H1 (cell line): ENCODE results near the gene ARSA. TPM values are rescaled to one million over a fixed set of nuclear protein-coding genes. Genes with fewer than 3 reads are reported as not detected.

ENCODE experiments used
- CTCF ChIA-PET: fragments of 300-600 bp; sonication (Branson Sonifier 250); formaldehyde crosslinking; loops from one replicate; lab custom pipeline; 2021; ENCODE audit not compliant: partially characterized antibody; lab: Charles Lee
- POLR2A ChIA-PET: fragments of 300-600 bp; sonication (Branson Sonifier 250); formaldehyde crosslinking; loops from one replicate; lab custom pipeline; 2021; ENCODE audit warnings: inconsistent platforms; ENCODE audit not compliant: partially characterized antibody; lab: Charles Lee
- DNase-seq, 2 experiments: peaks; one replicate each; pipeline versions ENCODE4 v3.0.0 to v3.0.0-alpha.2; 2010 to 2022; ENCODE audit warnings: low spot score in 2 of 2, low read depth in 1 of 2, mixed read lengths in 1 of 2
- FAIRE-seq: peaks from 2 replicates; lab custom pipeline; 2011; peaks lifted over from hg19 to GRCh38; lab: Jason Lieb, UNC
- H2AFZ ChIP-seq: 2 replicates; pipeline ENCODE4 v1.8.1; 2012; ENCODE audit warnings: low read length, inconsistent platforms
- H2AK5ac ChIP-seq: 2 replicates; pipeline ENCODE4 v1.6.1; 2013; ENCODE audit warnings: low read depth, low read length
- H2BK120ac ChIP-seq: replicated peaks from 2 replicates; pipeline ENCODE3; 2013; ENCODE audit warnings: low read depth, low read length, inconsistent platforms
- H2BK12ac ChIP-seq: 2 replicates; pipeline ENCODE4 v1.6.1; 2013; ENCODE audit warnings: low read depth, low read length
- H2BK15ac ChIP-seq: 2 replicates; pipeline ENCODE4 v1.6.1; 2013; ENCODE audit warnings: low read length
- H2BK20ac ChIP-seq: 2 replicates; pipeline ENCODE4 v1.6.1; 2013; ENCODE audit warnings: low read length
- H2BK5ac ChIP-seq: 2 replicates; pipeline ENCODE4 v1.6.1; 2013; ENCODE audit warnings: low read depth, low read length
- H3K14ac ChIP-seq: 2 replicates; pipeline ENCODE4 v1.6.1; 2013; ENCODE audit warnings: inconsistent platforms; ENCODE audit not compliant: insufficient read length
- H3K18ac ChIP-seq: 2 replicates; pipeline ENCODE4 v1.6.1; 2013; ENCODE audit warnings: low read length; ENCODE audit errors: extremely low read depth
- H3K23ac ChIP-seq: 2 replicates; pipeline ENCODE4 v1.6.1; 2013; ENCODE audit warnings: inconsistent platforms; ENCODE audit not compliant: insufficient read length
- H3K23me2 ChIP-seq: 2 replicates; pipeline ENCODE4 v1.6.1; 2013; ENCODE audit warnings: low read depth, low read length
- H3K27ac ChIP-seq: 2 replicates; pipeline ENCODE4 v1.6.1; 2011; ENCODE audit warnings: low read depth, low read length, inconsistent platforms
- H3K27me3 ChIP-seq, 4 experiments: replicated peaks in 1 of 4; 1 replicate in 1 of 4; 2 replicates in 3 of 4; pipeline versions ENCODE4 v1.6.1 to v1.8.1; 2011 to 2013; ENCODE audit warnings: low read length in 3 of 4, mild to moderate bottlenecking in 3 of 4, inconsistent platforms in 2 of 4, mixed read lengths in 2 of 4, moderate library complexity in 1 of 4; ENCODE audit not compliant: control insufficient read depth in 3 of 4, insufficient read depth in 3 of 4; ENCODE audit errors: extremely low read depth in 1 of 4
- H3K36me3 ChIP-seq, 4 experiments: 2 replicates each; pipeline versions ENCODE4 v1.6.1 to v1.8.1; 2011 to 2013; ENCODE audit warnings: mild to moderate bottlenecking in 4 of 4, low read length in 3 of 4, moderate library complexity in 2 of 4, control low read depth in 1 of 4, inconsistent platforms in 1 of 4; ENCODE audit not compliant: insufficient read depth in 4 of 4, control insufficient read depth in 2 of 4
- H3K4ac ChIP-seq: replicated peaks from 2 replicates; pipeline ENCODE3; 2013; ENCODE audit warnings: low read length, low read depth, mixed read lengths, inconsistent platforms; ENCODE audit not compliant: insufficient read length
- H3K4me1 ChIP-seq, 4 experiments: replicated peaks in 1 of 4; 1 replicate in 1 of 4; 2 replicates in 3 of 4; pipeline versions ENCODE4 v1.6.1 to v1.8.1; 2011 to 2013; ENCODE audit warnings: low read length in 3 of 4, inconsistent platforms in 2 of 4, mixed read lengths in 1 of 4; ENCODE audit not compliant: insufficient read depth in 4 of 4, control insufficient read depth in 3 of 4
- H3K4me2 ChIP-seq, 2 experiments: 2 replicates each; pipeline versions ENCODE4 v1.6.1 to v1.8.1; 2011 to 2013; ENCODE audit warnings: low read depth in 2 of 2, low read length in 2 of 2, control low read depth in 1 of 2, inconsistent platforms in 1 of 2, mild to moderate bottlenecking in 1 of 2; ENCODE audit not compliant: insufficient read depth in 1 of 2
- H3K4me3 ChIP-seq, 4 experiments: fragments of 200-600, 300-600 bp in 1 of 4; sonication (generic), shearing (Covaris generic), sonication (Bioruptor Twin) in 1 of 4; 2 replicates each; pipeline versions ENCODE4 v1.5.1 to v1.8.1; 2011 to 2016; ENCODE audit warnings: low read length in 4 of 4, low read depth in 3 of 4, control low read depth in 2 of 4, inconsistent platforms in 2 of 4, mild to moderate bottlenecking in 2 of 4, mixed read lengths in 1 of 4, moderate library complexity in 1 of 4; ENCODE audit not compliant: insufficient read depth in 2 of 4; ENCODE audit errors: extremely low read depth in 1 of 4
- H3K56ac ChIP-seq: replicated peaks from 2 replicates; pipeline ENCODE3; 2013; ENCODE audit warnings: low read depth, mild to moderate bottlenecking, mixed read lengths, low read length, inconsistent platforms; ENCODE audit not compliant: insufficient read length
- H3K79me1 ChIP-seq: 2 replicates; pipeline ENCODE4 v1.6.1; 2013; ENCODE audit warnings: low read depth, low read length, control low read depth
- H3K79me2 ChIP-seq, 2 experiments: 2 replicates each; pipeline versions ENCODE4 v1.6.1 to v1.8.1; 2012 to 2013; ENCODE audit warnings: low read length in 2 of 2, mild to moderate bottlenecking in 2 of 2, inconsistent platforms in 1 of 2; ENCODE audit not compliant: insufficient read depth in 2 of 2, control insufficient read depth in 1 of 2
- H3K9ac ChIP-seq, 4 experiments: replicated peaks in 1 of 4; 1 replicate in 1 of 4; 2 replicates in 3 of 4; pipeline versions ENCODE4 v1.6.1 to v1.8.1; 2011 to 2013; ENCODE audit warnings: low read depth in 3 of 4, low read length in 3 of 4, control low read depth in 2 of 4, mild to moderate bottlenecking in 2 of 4, moderate library complexity in 2 of 4, inconsistent platforms in 1 of 4; ENCODE audit errors: extremely low read depth in 1 of 4
- H3K9me3 ChIP-seq, 2 experiments: 2 replicates each; pipeline versions ENCODE4 v1.6.1 to v1.8.1; 2012 to 2013; ENCODE audit warnings: mild to moderate bottlenecking in 2 of 2, moderate library complexity in 2 of 2, control low read depth in 1 of 2, inconsistent platforms in 1 of 2, low read depth in 1 of 2, low read length in 1 of 2, mixed read lengths in 1 of 2; ENCODE audit not compliant: insufficient read depth in 2 of 2
- H4K20me1 ChIP-seq, 2 experiments: replicated peaks in 1 of 2; 2 replicates each; pipeline versions ENCODE3 to v1.8.1; 2011 to 2013; ENCODE audit warnings: inconsistent platforms in 2 of 2, low read length in 2 of 2, mild to moderate bottlenecking in 1 of 2; ENCODE audit not compliant: insufficient read depth in 2 of 2, control insufficient read depth in 1 of 2
- H4K5ac ChIP-seq: 2 replicates; pipeline ENCODE4 v1.6.1; 2013; ENCODE audit warnings: low read length, low read depth, mixed read lengths, inconsistent platforms; ENCODE audit not compliant: insufficient read length
- H4K8ac ChIP-seq: 2 replicates; pipeline ENCODE4 v1.8.0; 2013; ENCODE audit warnings: mild to moderate bottlenecking, moderate library complexity, low read length, inconsistent platforms; ENCODE audit not compliant: insufficient read depth; ENCODE audit errors: extremely low read depth
- H4K91ac ChIP-seq: replicated peaks from 2 replicates; pipeline ENCODE3; 2013; ENCODE audit warnings: low read length, mixed read lengths, inconsistent platforms; ENCODE audit not compliant: insufficient read length
- SIN3A ChIP-seq, 2 experiments: IDR thresholded peaks in 1 of 2; conservative IDR thresholded peaks in 1 of 2; 2 replicates each; pipeline ENCODE4 v1.6.1; 2011 to 2012; ENCODE audit warnings: low read length in 2 of 2, improper control_type of control experiment in 1 of 2, low read depth in 1 of 2, mild to moderate bottlenecking in 1 of 2
- SUZ12 ChIP-seq: fragments of 200-600 bp; sonication (generic); IDR thresholded peaks from 2 replicates; pipeline ENCODE4 v1.6.1; 2012; ENCODE audit warnings: mild to moderate bottlenecking, inconsistent platforms, low read length, moderate library complexity, mixed read lengths
- WGBS, 2 experiments: shearing (Covaris generic) in 1 of 2; methylation state at CpG; one replicate each; pipeline versions ENCODE4 v1.1.6 to v1.1.7; 2013 to 2015; ENCODE audit warnings: low lambda C conversion rate in 2 of 2, mixed read lengths in 2 of 2, inconsistent platforms in 1 of 2, low coverage in 1 of 2, missing lambda C conversion rate in 1 of 2; ENCODE audit not compliant: insufficient replicate concordance in 2 of 2, insufficient coverage in 1 of 2, insufficient read length in 1 of 2; ENCODE audit errors: extremely low coverage in 1 of 2, missing lambda C conversion rate in 1 of 2; 5-methylcytosine and 5-hydroxymethylcytosine counted together
- polyA plus RNA-seq, 7 experiments: library from polyadenylated mRNA; depleted of rRNA in 3 of 7; stranded (reverse) in 5 of 7; unstranded in 2 of 7; fragments of >200 nt in 5 of 7; fragments of 200-250 nt in 2 of 7; gene quantifications; 1 replicate in 5 of 7; 2 replicates in 1 of 7; 4 replicates in 1 of 7; pipeline versions ENCODE4 v1.2.1 to v1.2.3, GENCODE V29; 2011 to 2013; ENCODE audit warnings: missing spikeins in 2 of 7, mixed read lengths in 2 of 7
- total RNA-seq: library from RNA; stranded (reverse); fragmentation: NEBNext Ultra II Directional; extraction: Animal tissue kit (Norgen Biotek cat#: 25700); gene quantifications from 2 replicates; pipeline ENCODE4 v1.2.1, GENCODE V29; 2021

Gene ARSA
- total and polyA plus RNA-seq, 2 of the 8 experiments (the other 6 are each of a cell fraction or from before 2014, with no cell fraction given): 9.8 to 10.1 TPM

DNA sequence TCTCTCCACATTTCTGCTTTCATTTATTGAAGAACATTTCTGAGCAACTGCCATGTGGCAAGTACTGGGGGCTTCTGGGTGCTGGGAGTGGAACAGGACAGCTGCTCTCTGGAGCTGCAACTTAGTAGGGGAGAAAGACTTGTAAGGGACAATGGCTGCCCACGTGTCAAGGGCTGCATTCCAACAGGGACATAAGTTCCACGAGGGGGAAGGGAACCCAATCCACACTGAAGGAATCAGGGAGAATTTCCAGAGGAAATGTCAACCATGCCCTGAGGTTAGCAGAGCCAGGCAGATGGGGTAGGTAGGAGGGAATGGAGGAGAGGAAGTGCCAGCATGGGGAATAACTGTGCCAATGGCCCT lies 25.6 kb downstream of the ARSA start:
- no peak overlapping the region for H3K18ac ChIP-seq
- no peak overlapping the region for H2AK5ac ChIP-seq
- no peak overlapping the region for H4K8ac ChIP-seq
- no peak overlapping the region for H3K4ac ChIP-seq
- ChIA-PET CTCF (interaction anchor here (0.8 to 2.5 kb wide), 6 partner anchors 10 to 93 kb away, joined by 3 to 13 read pairs (median 6); partner anchors contain the start of genes ARSA and SYCE3), POLR2A (interaction anchor here (0.9 kb wide), 1 partner anchor 20 kb away, joined by 3 read pairs; the partner anchor contains the start of gene CHKB)
- peaks cover 54 to 83% (median 63%) of the 10 kb centered on the region in 4 experiments; a peak in 6 of 7 replicates for H3K27me3 ChIP-seq
- FAIRE-seq: no peak
- H3K79me2 ChIP-seq: no peaks in the 10 kb centered on the region
- H3K9me3 ChIP-seq: no peaks in the 10 kb centered on the region
- no peak for DNase-seq
- H3K23me2 ChIP-seq: peaks cover 2% of the 10 kb centered on the region; the same call in 1 of the 2 replicates
- no peak overlapping the region; a peak in 1 of 4 replicates for H3K4me2 ChIP-seq
- TF ChIP-seq SUZ12 (peak; percentile 26; the same call in 1 of the 2 replicates), SIN3A (conservative IDR thresholded peaks at IDR 0.05 in 1 of 2, IDR thresholded peaks at IDR 0.05 in 1 of 2; ENCODE audit: low read depth in 1 of 2, low read length in 2 of 2) (no peak)
- no peak overlapping the region for H2BK5ac ChIP-seq
- H4K91ac ChIP-seq: no peak overlapping the region
- peaks cover 11 to 12% of the 10 kb centered on the region in 2 experiments for H4K20me1 ChIP-seq
- 57% methylated on average over 2 of the region's 2 CpGs; no CpG with 5 or more reads in 1 of the 2 experiments for WGBS, 2 experiments
- H3K56ac ChIP-seq: no peak overlapping the region
- H2BK15ac ChIP-seq: no peak overlapping the region
- H3K4me1 ChIP-seq: peaks cover 0 to 16% (median 4%) of the 10 kb centered on the region in 4 experiments; a peak in 5 of 7 replicates
- H3K27ac ChIP-seq: no peak overlapping the region
- H2AFZ ChIP-seq: no peak overlapping the region
- H4K5ac ChIP-seq: no peak overlapping the region
- peaks cover 0 to 3% (median 0%) of the 10 kb centered on the region in 4 experiments; a peak in 1 of 8 replicates for H3K36me3 ChIP-seq
- no peak overlapping the region for H3K9ac ChIP-seq
- no peaks in the 10 kb centered on the region for H3K79me1 ChIP-seq
- no peak overlapping the region for H3K14ac ChIP-seq
- no peak overlapping the region for H3K23ac ChIP-seq
- H3K4me3 ChIP-seq: no peak overlapping the region
- H2BK12ac ChIP-seq: no peak overlapping the region
- H2BK20ac ChIP-seq: no peak overlapping the region
- H2BK120ac ChIP-seq: no peak overlapping the region
